KMS-11 (cell line): ENCODE measurements around the gene SIGLEC5.

Experiments used
- H2AFZ ChIP-seq: fragments of 200-600 bp; sonication (generic); 2 replicates; pipeline ENCODE4 v1.6.1; 2016; ENCODE audit warnings: antibody characterized with exemption, mixed run types, low read depth
- H3K27ac ChIP-seq: fragments of 200-600 bp; sonication (generic); 2 replicates; pipeline ENCODE4 v1.6.1; 2016; ENCODE audit warnings: mild to moderate bottlenecking, mixed run types
- H3K27me3 ChIP-seq: fragments of 200-600 bp; sonication (generic); 2 replicates; pipeline ENCODE4 v1.6.1; 2017; ENCODE audit warnings: mild to moderate bottlenecking, low read depth, mixed run types, moderate library complexity; ENCODE audit not compliant: insufficient read depth
- H3K36me3 ChIP-seq: fragments of 200-600 bp; sonication (generic); 2 replicates; pipeline ENCODE4 v1.6.1; 2017; ENCODE audit warnings: mild to moderate bottlenecking, mixed run types; ENCODE audit not compliant: insufficient read depth
- H3K4me1 ChIP-seq: fragments of 200-600 bp; sonication (generic); 2 replicates; pipeline ENCODE4 v1.6.1; 2016; ENCODE audit warnings: mild to moderate bottlenecking, low read depth, mixed run types; ENCODE audit not compliant: poor library complexity, severe bottlenecking
- H3K4me2 ChIP-seq: fragments of 200-600 bp; sonication (generic); 2 replicates; pipeline ENCODE4 v1.7.0; 2016; ENCODE audit warnings: mild to moderate bottlenecking, mixed run types
- H3K4me3 ChIP-seq: fragments of 200-600 bp; sonication (generic); IDR thresholded peaks from 2 replicates; pipeline ENCODE4 v1.6.1; 2017; ENCODE audit warnings: low read depth, low read length, mixed read lengths; ENCODE audit not compliant: insufficient read depth
- H3K79me2 ChIP-seq: fragments of 200-600 bp; sonication (generic); 2 replicates; pipeline ENCODE4 v1.6.1; 2016; ENCODE audit warnings: low read depth, mixed run types; ENCODE audit not compliant: insufficient read depth
- H3K9ac ChIP-seq: fragments of 200-600 bp; sonication (generic); 2 replicates; pipeline ENCODE4 v1.6.1; 2016; ENCODE audit warnings: mild to moderate bottlenecking, mixed run types
- H4K20me1 ChIP-seq: fragments of 200-600 bp; sonication (generic); 2 replicates; pipeline ENCODE4 v1.6.1; 2016; ENCODE audit warnings: mild to moderate bottlenecking, mixed run types; ENCODE audit not compliant: insufficient read depth
- TF ChIP-seq, protein P1 (sequence below): fragments of 200-600 bp; sonication (generic); conservative IDR thresholded peaks from 2 replicates; pipeline ENCODE4 v1.6.1; 2017; ENCODE audit warnings: low read depth, mild to moderate bottlenecking, antibody characterized with exemption, low read length, moderate library complexity, mixed read lengths

The SIGLEC5 gene

DNA sequence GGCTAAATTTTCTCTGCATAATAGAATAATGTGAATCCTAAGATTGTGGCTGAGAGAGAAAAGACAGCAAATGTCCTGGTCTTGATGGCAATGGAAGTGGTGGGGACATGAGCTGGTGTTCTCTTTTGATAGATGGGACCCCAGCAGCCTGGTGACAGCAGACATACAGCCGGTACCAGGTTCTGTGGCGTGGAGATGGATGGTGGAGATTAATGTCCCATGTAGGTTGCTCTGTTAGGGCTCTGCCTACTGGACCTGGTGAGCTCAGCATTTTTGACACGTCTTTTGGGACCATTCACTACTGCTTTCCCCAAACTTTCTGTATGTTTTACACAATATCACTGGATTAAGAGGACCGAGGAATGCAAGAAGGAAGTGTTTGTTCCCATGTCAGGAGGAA, 24.6 kb upstream of the SIGLEC5 start:
- H3K27me3 ChIP-seq = no peaks in the 10 kb centered on the region; the same call in 1 of the 2 replicates
- H4K20me1 ChIP-seq = no peaks in the 10 kb centered on the region
- H3K4me1 ChIP-seq = no peaks in the 10 kb centered on the region
- no peak overlapping the region for H3K9ac ChIP-seq
- H3K79me2 ChIP-seq = no peaks in the 10 kb centered on the region
- no peak overlapping the region for H3K4me2 ChIP-seq
- H3K36me3 ChIP-seq = no peaks in the 10 kb centered on the region
- no peak overlapping the region for H3K27ac ChIP-seq
- no peak overlapping the region for H2AFZ ChIP-seq
- no peak overlapping the region for H3K4me3 ChIP-seq
- TF ChIP-seq, protein P1, sequence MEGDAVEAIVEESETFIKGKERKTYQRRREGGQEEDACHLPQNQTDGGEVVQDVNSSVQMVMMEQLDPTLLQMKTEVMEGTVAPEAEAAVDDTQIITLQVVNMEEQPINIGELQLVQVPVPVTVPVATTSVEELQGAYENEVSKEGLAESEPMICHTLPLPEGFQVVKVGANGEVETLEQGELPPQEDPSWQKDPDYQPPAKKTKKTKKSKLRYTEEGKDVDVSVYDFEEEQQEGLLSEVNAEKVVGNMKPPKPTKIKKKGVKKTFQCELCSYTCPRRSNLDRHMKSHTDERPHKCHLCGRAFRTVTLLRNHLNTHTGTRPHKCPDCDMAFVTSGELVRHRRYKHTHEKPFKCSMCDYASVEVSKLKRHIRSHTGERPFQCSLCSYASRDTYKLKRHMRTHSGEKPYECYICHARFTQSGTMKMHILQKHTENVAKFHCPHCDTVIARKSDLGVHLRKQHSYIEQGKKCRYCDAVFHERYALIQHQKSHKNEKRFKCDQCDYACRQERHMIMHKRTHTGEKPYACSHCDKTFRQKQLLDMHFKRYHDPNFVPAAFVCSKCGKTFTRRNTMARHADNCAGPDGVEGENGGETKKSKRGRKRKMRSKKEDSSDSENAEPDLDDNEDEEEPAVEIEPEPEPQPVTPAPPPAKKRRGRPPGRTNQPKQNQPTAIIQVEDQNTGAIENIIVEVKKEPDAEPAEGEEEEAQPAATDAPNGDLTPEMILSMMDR = 0 out of 2 replicates have a peak, but pooled peaks have one; percentile 14

GRCh38 chr19:51653162-51653561, 23.0 kb upstream of the SIGLEC5 start:
- Histone ChIP-seq H3K27ac (no peak overlapping the region), H3K27me3 (no peaks in the 10 kb centered on the region), H3K79me2 (no peaks in the 10 kb centered on the region), H3K4me1 (no peaks in the 10 kb centered on the region), H3K36me3 (no peaks in the 10 kb centered on the region), H4K20me1 (no peaks in the 10 kb centered on the region), H3K9ac (no peak overlapping the region), H3K4me2 (no peak overlapping the region), H3K4me3 (no peak overlapping the region), H2AFZ (no peak overlapping the region)
- TF ChIP-seq, protein P1 = no peak

DNA sequence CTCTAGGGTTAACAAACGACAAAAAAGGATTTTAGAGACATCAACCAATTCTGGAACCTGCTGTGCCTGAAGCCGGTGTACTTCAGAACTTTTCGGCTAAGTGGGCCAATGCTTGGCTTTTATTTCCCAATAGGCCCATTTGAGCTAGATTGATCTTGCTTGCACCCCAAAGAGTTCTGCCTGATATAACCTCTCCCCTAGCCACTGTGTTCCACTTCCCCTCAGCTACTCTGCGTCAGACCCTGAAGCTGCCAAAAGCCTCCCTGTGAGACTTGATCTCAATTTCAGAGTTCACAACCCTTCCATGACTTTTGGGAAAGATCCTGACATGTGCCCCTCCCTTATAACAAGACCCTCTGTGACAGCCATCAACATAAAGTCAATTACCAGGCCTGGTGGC, 22.1 kb upstream of the SIGLEC5 start:
- H2AFZ ChIP-seq = no peak overlapping the region
- no peaks in the 10 kb centered on the region for H4K20me1 ChIP-seq
- H3K4me2 ChIP-seq = no peak overlapping the region
- H3K36me3 ChIP-seq = no peaks in the 10 kb centered on the region
- no peak overlapping the region for H3K27ac ChIP-seq
- H3K4me1 ChIP-seq = no peaks in the 10 kb centered on the region
- H3K4me3 ChIP-seq = no peak overlapping the region
- H3K27me3 ChIP-seq = no peaks in the 10 kb centered on the region
- H3K9ac ChIP-seq = no peak overlapping the region
- TF ChIP-seq, protein P1 = no peak
- H3K79me2 ChIP-seq = no peaks in the 10 kb centered on the region

GRCh38 chr19:51651216-51651846, 21.1 kb upstream of the SIGLEC5 start:
- Histone ChIP-seq H3K4me3 (no peak overlapping the region), H4K20me1 (no peaks in the 10 kb centered on the region), H2AFZ (no peak overlapping the region), H3K9ac (no peak overlapping the region), H3K27me3 (no peaks in the 10 kb centered on the region), H3K27ac (no peak overlapping the region), H3K79me2 (no peaks in the 10 kb centered on the region), H3K4me2 (no peak overlapping the region), H3K4me1 (no peaks in the 10 kb centered on the region), H3K36me3 (no peaks in the 10 kb centered on the region)
- TF ChIP-seq, protein P1 = no peak
